DND-41 (cell line): ENCODE measurements around the gene PDE4D.

ENCODE experiments used
- ATAC-seq: fragments of 200-7000 bp; cut with Tn5 transposase; 3 replicates; pipeline ENCODE4 v1.9.1; 2021; ENCODE audit warnings: low read depth; ENCODE audit not compliant: insufficient read depth
- DNase-seq: peaks from one replicate; pipeline ENCODE4 v3.0.0-alpha.2; 2020
- H2AFZ ChIP-seq: 2 replicates; pipeline ENCODE4 v1.6.0; 2012; ENCODE audit warnings: low read depth, low read length
- H3K27ac ChIP-seq: 2 replicates; pipeline ENCODE4 v1.5.1; 2012; ENCODE audit warnings: low read length, inconsistent platforms
- H3K27me3 ChIP-seq: fragments of 200-600 bp; sonication (generic); 2 replicates; pipeline ENCODE4 v1.6.0; 2012; ENCODE audit warnings: low read length, mild to moderate bottlenecking, inconsistent platforms; ENCODE audit not compliant: insufficient read depth, poor library complexity
- H3K36me3 ChIP-seq: 2 replicates; pipeline ENCODE4 v1.5.1; 2012; ENCODE audit warnings: low read length, inconsistent platforms; ENCODE audit not compliant: insufficient read depth
- H3K4me1 ChIP-seq: 2 replicates; pipeline ENCODE4 v1.5.1; 2012; ENCODE audit warnings: mild to moderate bottlenecking, low read length; ENCODE audit not compliant: insufficient read depth
- H3K4me2 ChIP-seq: 2 replicates; pipeline ENCODE4 v1.6.0; 2012; ENCODE audit warnings: mild to moderate bottlenecking, moderate library complexity, low read length, inconsistent platforms; ENCODE audit not compliant: insufficient read depth
- H3K4me3 ChIP-seq, 2 experiments: fragments of 200-600 bp in 1 of 2; shearing (Covaris generic) in 1 of 2; 2 replicates each; pipeline ENCODE4 v1.5.1; 2012 to 2016; ENCODE audit warnings: inconsistent platforms in 2 of 2, low read length in 2 of 2, mild to moderate bottlenecking in 2 of 2, low read depth in 1 of 2, moderate library complexity in 1 of 2
- H3K79me2 ChIP-seq: 2 replicates; pipeline ENCODE4 v1.6.0; 2012; ENCODE audit warnings: low read length, inconsistent platforms; ENCODE audit not compliant: insufficient read depth
- H3K9ac ChIP-seq: 2 replicates; pipeline ENCODE4 v1.6.0; 2012; ENCODE audit warnings: low read depth, mild to moderate bottlenecking, inconsistent platforms, low read length, moderate library complexity
- H3K9me3 ChIP-seq: 2 replicates; pipeline ENCODE4 v1.5.1; 2012; ENCODE audit warnings: low read length, moderate library complexity, mild to moderate bottlenecking, inconsistent platforms; ENCODE audit not compliant: insufficient read depth, severe bottlenecking
- H4K20me1 ChIP-seq: 2 replicates; pipeline ENCODE4 v1.6.0; 2012; ENCODE audit warnings: low read length; ENCODE audit not compliant: insufficient read depth
- CTCF ChIP-seq: IDR thresholded peaks from 2 replicates; pipeline ENCODE4 v1.5.1; 2012; ENCODE audit warnings: borderline replicate concordance, low read length, moderate library complexity, mild to moderate bottlenecking; ENCODE audit not compliant: poor library complexity, severe bottlenecking; ENCODE audit errors: extremely low read depth
- EZH2 ChIP-seq: IDR thresholded peaks from 3 replicates; pipeline ENCODE4 v1.6.1; 2012; ENCODE audit warnings: borderline replicate concordance, low read depth, mild to moderate bottlenecking, moderate library complexity, low read length, inconsistent platforms; ENCODE audit not compliant: severe bottlenecking

Gene PDE4D

GRCh38 chr5:59104400-59105127 lies 789.0 kb downstream of the PDE4D start:
- H3K9ac ChIP-seq: no peak overlapping the region
- H3K79me2 ChIP-seq: no peaks in the 10 kb centered on the region
- H3K27me3 ChIP-seq: no peaks in the 10 kb centered on the region
- ATAC-seq: no peak
- H2AFZ ChIP-seq: no peak overlapping the region
- TF ChIP-seq CTCF: no peak
- no peak for TF ChIP-seq EZH2
- H3K4me2 ChIP-seq: no peak overlapping the region
- H3K9me3 ChIP-seq: no peaks in the 10 kb centered on the region
- DNase-seq: no peak
- H3K27ac ChIP-seq: no peak overlapping the region
- H3K4me3 ChIP-seq: no peak overlapping the region
- no peaks in the 10 kb centered on the region for H3K36me3 ChIP-seq
- H4K20me1 ChIP-seq: no peaks in the 10 kb centered on the region
- no peaks in the 10 kb centered on the region for H3K4me1 ChIP-seq

- ATAC-seq (no peak), DNase-seq (no peak)
- no peaks in the 10 kb centered on the region for H3K9me3 ChIP-seq
- no peaks in the 10 kb centered on the region for H3K27me3 ChIP-seq
- H3K9ac ChIP-seq: no peak overlapping the region
- TF ChIP-seq EZH2 (no peak), CTCF (no peak)
- H3K4me1 ChIP-seq: no peaks in the 10 kb centered on the region
- no peak overlapping the region for H3K27ac ChIP-seq
- no peaks in the 10 kb centered on the region for H4K20me1 ChIP-seq
- H2AFZ ChIP-seq: no peak overlapping the region
- H3K36me3 ChIP-seq: no peaks in the 10 kb centered on the region
- H3K4me3 ChIP-seq: no peak overlapping the region
- no peak overlapping the region for H3K4me2 ChIP-seq
- H3K79me2 ChIP-seq: no peaks in the 10 kb centered on the region
Observed at GRCh38 chr5:59103303-59103702, 790.2 kb downstream of the PDE4D start.

GRCh38 chr5:59102437-59102836 lies 791.1 kb downstream of the PDE4D start:
- Histone ChIP-seq H4K20me1 (no peaks in the 10 kb centered on the region), H3K9me3 (no peaks in the 10 kb centered on the region), H3K27me3 (no peaks in the 10 kb centered on the region), H3K9ac (no peak overlapping the region), H3K4me2 (no peak overlapping the region), H3K4me3 (no peak overlapping the region), H3K27ac (no peak overlapping the region), H3K79me2 (no peaks in the 10 kb centered on the region), H3K36me3 (no peaks in the 10 kb centered on the region), H3K4me1 (no peaks in the 10 kb centered on the region), H2AFZ (no peak overlapping the region)
- TF ChIP-seq CTCF (no peak), EZH2 (no peak)
- DNase-seq: no peak
- no peak for ATAC-seq
